Epithelial cell of alveolus of lung (primary cell): Measurements from ENCODE around the gene TMEM121B. TPM values are rescaled to one million over a fixed set of nuclear protein-coding genes. Genes with fewer than 3 reads are reported as not detected.

ENCODE experiments used
- total RNA-seq: library from RNA; depleted of rRNA; stranded (reverse); fragments of >200 nt; gene quantifications from 2 replicates; pipeline ENCODE4 v1.2.1, GENCODE V29; 2015

Gene TMEM121B
- 0.26 and 1.6 TPM in 2 replicates for total RNA-seq

DNA sequence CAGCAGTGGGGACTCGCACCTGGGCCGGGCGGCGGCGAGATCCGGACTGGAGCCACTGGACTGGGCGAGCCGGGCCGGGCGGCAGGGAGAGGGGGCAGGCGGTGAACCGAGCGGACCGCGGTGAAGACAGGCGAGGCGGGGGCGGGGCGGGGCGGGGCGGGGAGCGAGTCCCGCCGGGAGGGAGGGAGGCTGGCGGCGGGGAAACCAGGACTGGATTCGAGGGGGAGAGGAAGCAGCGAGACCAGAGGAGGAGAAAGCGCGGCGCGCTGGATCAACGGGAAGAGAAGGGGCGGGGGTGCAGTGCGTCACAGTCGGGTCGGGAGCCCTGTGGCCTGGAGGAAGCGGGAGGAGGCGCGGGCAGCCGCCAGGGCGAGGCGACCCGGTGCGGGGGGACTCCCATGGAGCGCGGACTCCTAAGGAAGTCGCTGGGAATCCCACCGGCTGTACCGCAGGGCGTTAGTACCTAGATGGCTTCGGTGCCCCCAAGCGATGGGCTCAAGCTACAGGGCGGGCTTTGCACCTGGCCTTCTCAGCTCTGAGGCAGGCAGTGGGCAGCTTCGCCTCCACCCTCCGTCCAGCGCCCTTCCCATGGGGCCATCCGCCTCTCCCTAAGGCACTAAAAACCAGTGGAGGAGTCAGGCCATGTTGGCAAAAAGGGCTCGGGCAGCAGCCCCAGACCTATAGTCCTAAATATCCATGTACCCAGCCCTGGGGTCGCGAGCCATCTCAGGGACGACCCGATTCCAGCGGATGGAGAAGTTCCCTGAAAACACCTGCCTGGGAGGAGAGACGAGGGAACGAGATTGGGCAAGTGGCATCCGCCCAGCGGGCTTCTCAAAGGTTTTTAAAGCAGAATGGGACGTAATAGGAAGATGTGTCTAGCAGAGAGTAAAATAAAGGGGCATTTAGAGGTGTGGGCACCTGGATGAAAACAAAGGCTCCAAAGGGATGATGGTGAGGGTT, at the start of gene TMEM121B:
Gene TMEM121B (minus strand): TSS at position 128 of the 963 bp plus-strand sequence. CDS start 233 bp downstream, outside the sequence.

DNA sequence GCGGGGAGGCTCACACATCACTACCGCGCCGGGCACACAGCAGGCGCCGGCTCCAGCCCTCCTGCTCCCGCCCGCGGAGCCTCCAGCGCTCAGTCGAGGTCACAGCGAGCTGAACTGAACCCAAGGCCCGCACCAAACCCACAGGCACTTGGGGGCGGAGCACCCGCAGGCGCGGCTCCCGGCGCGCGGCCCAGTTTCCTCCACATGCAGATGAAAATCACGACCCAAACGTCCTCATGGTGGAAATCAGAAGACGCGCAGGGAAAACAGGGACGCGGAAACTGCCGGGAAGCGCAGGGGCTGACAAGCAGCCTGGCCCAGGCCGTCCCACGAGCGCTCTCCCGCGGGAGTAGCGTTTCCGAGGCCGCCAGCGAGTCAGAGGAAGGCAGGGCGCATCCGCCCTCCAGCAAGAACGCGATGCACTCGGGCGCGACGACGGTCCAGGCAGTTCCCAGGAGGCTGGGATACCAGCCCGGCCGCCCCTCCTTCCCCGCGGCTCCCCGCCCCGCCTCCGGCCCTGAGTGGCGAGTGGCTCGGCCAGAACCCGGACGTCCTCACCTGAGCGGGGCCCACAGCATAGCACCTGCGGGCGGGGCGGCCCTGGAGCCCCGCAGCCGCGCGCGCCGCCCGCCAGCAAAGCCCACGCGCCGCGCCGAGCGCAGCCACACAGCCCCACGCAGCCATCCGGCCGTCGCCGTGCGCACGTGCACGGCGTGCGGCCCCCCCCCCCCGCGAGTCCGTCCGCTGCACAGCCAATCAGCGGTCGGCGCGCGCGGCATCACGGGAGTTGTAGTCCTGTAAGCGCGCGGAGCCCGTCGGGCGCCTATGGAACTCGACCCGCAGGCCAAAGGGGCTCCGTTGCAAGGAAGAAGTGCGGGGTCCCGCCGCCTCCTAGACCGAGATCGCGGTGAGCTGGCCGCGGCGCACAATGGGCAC, 37.7 kb upstream of the TMEM121B start, which contains the start of gene HDHD5:
Gene HDHD5 (minus strand): TSS at position 710 of the 936 bp plus-strand sequence. CDS start 26 bp downstream, at position 684.

DNA sequence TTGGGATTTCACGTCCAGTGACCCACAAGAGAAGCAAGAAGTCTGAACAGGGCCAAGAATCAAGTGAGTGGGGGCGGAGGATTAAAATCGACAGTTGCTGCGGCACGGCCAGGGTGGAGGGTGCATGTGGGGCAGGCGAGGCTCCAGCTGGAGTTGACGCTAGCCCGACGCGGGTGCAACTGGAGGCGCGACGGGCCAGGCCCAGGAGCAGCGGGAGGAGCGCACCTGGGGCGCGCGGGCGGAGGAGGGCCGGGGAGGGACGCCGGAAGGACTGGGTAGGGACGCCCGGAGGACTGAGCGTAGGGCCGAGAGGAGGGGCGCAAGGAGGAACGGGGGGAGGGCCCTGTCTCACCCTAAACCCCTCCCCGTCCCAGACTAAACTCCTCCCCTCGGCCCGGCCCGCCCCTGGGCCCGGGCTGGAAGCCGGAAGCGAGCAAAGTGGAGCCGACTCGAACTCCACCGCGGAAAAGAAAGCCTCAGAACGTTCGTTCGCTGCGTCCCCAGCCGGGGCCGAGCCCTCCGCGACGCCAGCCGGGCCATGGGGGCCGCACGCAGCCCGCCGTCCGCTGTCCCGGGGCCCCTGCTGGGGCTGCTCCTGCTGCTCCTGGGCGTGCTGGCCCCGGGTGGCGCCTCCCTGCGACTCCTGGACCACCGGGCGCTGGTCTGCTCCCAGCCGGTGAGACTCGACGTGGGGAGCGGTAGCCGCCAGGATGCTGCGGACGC, 36.4 kb downstream of the TMEM121B start, which contains the start of gene IL17RA:
Gene IL17RA (plus strand): TSS at position 447 of the 723 bp plus-strand sequence. CDS start 92 bp downstream, at position 539.

Other genes starting within 250 kb of the TMEM121B start
- not detected in 2 replicates for gene GAB4, start 113.1 kb downstream of the TMEM121B start, total RNA-seq
- gene IL17RA, start 36.4 kb downstream of the TMEM121B start, total RNA-seq: 11.1 and 16.5 TPM in 2 replicates
- gene HDHD5, start 37.9 kb upstream of the TMEM121B start, total RNA-seq: 35.9 and 57.5 TPM in 2 replicates
- gene ADA2, start 98.1 kb upstream of the TMEM121B start, total RNA-seq: 14.0 and 14.6 TPM in 2 replicates
- 0.91 and 2.8 TPM in 2 replicates for gene CECR2, start 248.1 kb upstream of the TMEM121B start, total RNA-seq